Fibroblast of skin of right quadriceps (primary cell): Measurements from ENCODE around the gene OR9G1.
"Not testable (repeated sequence)": the region's sequence is repeated elsewhere in the genome, so short reads cannot be mapped to it uniquely, and the experiment has no call there.

Experiments used
- DNase-seq: peaks from one replicate; pipeline ENCODE4 v3.0.0-alpha.2; 2013

OR9G1 gene

GRCh38 chr11:56698795-56699194 is at the start of gene OR9G1:
OR9G1 (plus strand) TSS chr11:56699095; CDS start chr11:56700388, 1,293 bp downstream.
- no peak for DNase-seq

DNA sequence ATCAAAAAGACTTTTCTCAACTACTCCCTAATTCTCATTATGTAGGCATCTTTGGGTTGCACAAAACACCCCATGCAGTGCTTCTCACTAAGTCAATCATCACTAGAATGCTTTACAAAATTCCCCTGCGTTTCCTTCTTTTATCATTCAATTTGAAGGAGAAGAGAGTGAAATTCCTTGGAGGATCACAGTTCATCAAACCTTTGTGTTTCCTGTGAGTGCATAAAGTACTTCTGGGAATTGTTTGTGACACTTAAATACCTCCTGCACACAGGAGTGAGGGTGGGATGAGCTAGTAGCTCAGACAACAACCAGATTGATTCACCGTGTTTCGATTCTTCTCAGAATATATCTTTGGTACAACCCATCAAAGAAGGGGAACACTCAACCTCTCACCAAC is 39.1 kb upstream of the OR9G1 start:
- no peak for DNase-seq

DNA sequence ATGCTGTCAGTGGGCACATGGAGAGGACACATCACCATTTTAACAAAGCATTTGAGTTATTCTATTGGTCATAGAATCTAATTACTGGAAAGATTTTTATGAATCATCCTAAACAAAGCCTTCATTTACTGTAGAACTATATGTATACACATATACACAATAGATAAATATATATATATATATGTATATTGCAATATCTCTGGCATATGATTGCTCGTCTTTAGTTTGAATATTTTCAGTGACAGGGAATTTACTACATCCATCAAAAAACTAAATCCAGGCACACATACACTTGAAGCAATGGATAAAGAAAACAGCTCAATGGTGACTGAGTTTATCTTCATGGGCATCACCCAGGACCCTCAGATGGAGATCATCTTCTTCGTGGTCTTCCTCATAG is 35.5 kb upstream of the OR9G1 start, which contains the start of gene OR5AR1:
Gene OR5AR1, plus strand, starts transcription at position 301 of the 400 bp plus-strand sequence. Its CDS starts 0 bp downstream, at position 301.
- DNase-seq, result no peak

GRCh38 chr11:56670984-56671383 is 27.9 kb upstream of the OR9G1 start:
- no peak for DNase-seq

GRCh38 chr11:56688554-56689100 is 10.3 kb upstream of the OR9G1 start:
- no peak for DNase-seq

GRCh38 chr11:56691179-56691578 is 7.7 kb upstream of the OR9G1 start:
- DNase-seq, result not testable (repeated sequence)

DNA sequence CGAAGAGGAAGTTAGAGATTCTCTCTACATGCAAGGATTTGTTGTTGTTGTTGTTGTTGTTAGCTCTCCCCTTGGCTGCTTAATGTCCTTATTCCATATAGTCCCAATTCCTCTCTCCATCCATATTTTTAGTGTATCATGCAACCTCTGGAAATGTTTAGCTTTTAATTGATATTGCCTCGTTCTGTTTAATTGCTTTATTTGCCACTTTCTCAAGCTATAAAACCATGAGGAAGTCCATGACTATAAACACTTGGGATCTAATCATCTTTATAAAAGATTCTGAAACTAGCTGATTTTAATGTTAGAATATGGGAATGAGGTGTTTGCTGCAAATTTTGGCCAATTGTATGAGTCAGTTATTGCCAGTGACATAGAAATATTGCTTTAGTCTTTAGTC is 5.5 kb upstream of the OR9G1 start:
- no peak for DNase-seq

GRCh38 chr11:56700242-56700913 is 1.5 kb downstream of the OR9G1 start:
- DNase-seq, result no peak

DNA sequence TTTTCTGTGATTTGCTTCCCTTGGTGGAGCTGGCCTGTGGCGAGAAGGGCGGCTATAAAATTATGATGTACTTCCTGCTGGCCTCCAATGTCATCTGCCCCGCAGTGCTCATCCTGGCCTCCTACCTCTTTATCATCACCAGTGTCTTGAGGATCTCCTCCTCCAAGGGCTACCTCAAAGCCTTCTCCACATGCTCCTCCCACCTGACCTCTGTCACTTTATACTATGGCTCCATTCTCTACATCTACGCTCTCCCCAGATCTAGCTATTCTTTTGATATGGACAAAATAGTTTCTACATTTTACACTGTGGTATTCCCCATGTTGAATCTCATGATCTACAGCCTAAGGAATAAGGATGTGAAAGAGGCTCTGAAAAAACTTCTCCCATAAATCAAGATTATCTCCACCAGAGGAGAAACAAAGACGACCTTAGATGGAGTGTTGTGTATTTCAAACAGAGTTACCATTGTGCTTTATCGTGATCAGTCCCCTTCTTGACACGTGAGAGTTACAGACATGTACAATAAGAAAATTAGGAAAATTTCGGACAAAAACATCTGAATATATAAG is 2.1 kb downstream of the OR9G1 start:
- no peak for DNase-seq

- DNase-seq, result no peak
Measured at GRCh38 chr11:56705784-56706396, 7.0 kb downstream of the OR9G1 start.

GRCh38 chr11:56706486-56706885 is 7.6 kb downstream of the OR9G1 start:
- no peak for DNase-seq

DNA sequence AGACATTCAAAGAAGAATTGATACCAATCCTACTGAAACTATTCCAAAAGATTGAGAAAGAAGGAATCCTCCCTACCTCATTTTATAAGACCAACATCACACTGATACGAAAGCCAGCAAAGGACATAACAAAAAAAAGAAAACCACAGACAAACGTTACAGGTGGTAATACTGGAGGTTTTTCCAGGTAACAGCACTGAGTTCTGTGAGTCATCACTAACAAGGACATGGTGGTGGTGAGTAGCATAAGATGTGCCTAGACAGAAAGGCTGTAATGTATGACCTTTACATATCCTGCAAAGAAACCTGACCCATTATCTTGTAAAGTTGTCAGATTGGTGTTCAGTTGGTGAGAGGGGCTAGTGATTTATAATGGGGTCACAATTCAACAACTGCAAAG is 15.3 kb downstream of the OR9G1 start:
- no peak for DNase-seq

GRCh38 chr11:56716379-56716854 is 17.5 kb downstream of the OR9G1 start:
- DNase-seq, result no peak

- DNase-seq, result no peak
Measured at GRCh38 chr11:56720513-56720912, 21.6 kb downstream of the OR9G1 start.

- no peak for DNase-seq
Measured at GRCh38 chr11:56740107-56740506, 41.2 kb downstream of the OR9G1 start.

DNA sequence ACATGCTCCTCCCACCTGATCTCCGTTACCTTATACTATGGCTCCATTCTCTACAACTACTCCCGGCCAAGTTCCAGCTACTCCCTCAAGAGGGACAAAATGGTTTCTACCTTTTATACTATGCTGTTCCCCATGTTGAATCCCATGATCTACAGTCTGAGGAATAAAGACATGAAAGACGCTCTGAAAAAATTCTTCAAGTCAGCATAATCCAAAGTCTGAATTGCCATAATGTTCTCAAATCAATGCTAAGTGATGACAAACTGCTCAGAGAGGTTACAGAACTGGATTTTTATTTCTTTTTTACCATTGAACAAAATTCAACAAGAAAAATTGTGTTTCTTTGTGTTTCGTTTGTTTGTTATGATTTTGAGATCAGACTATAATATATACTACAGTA is 42.0 kb downstream of the OR9G1 start:
- DNase-seq, result no peak

- no peak for DNase-seq
Measured at GRCh38 chr11:56748597-56748996, 49.7 kb downstream of the OR9G1 start, which contains the start of gene OR9G4. OR9G4 (minus strand) TSS chr11:56748697; CDS start chr11:56743766, 4,931 bp downstream.

DNA sequence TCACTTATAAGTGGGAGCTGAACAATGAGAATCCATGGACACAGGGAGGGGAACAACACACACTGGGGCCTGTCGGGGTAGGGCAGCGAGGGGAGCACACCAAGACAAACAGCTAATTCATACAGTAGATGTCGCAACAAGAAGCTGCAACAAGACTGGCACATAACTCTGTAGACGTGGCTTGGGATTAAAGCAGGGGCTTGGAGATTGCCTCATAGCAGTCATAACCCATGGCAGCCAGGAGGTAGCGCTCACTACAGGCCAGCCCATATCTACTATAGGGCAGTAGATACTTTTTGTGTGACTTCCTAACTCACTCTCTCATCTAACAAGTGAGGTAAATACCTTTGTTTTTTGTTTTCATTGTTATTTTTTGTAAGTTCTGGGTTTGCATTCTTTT is 51.3 kb downstream of the OR9G1 start:
- DNase-seq, result no peak

GRCh38 chr11:56751480-56751879 is 52.6 kb downstream of the OR9G1 start:
- DNase-seq, result no peak
